H1 (cell line): ENCODE results near the gene LTBP1. TPM values are rescaled to one million over a fixed set of nuclear protein-coding genes. Genes with fewer than 3 reads are reported as not detected.

ENCODE experiments used
- CTCF ChIA-PET: fragments of 300-600 bp; sonication (Branson Sonifier 250); formaldehyde crosslinking; loops from one replicate; lab custom pipeline; 2021; ENCODE audit not compliant: partially characterized antibody; lab: Charles Lee
- POLR2A ChIA-PET: fragments of 300-600 bp; sonication (Branson Sonifier 250); formaldehyde crosslinking; loops from one replicate; lab custom pipeline; 2021; ENCODE audit warnings: inconsistent platforms; ENCODE audit not compliant: partially characterized antibody; lab: Charles Lee
- DNase-seq, 2 experiments: peaks; one replicate each; pipeline versions ENCODE4 v3.0.0 to v3.0.0-alpha.2; 2010 to 2022; ENCODE audit warnings: low spot score in 2 of 2, low read depth in 1 of 2, mixed read lengths in 1 of 2
- FAIRE-seq: peaks from 2 replicates; lab custom pipeline; 2011; peaks lifted over from hg19 to GRCh38; lab: Jason Lieb, UNC
- H2AFZ ChIP-seq: 2 replicates; pipeline ENCODE4 v1.8.1; 2012; ENCODE audit warnings: low read length, inconsistent platforms
- H2AK5ac ChIP-seq: 2 replicates; pipeline ENCODE4 v1.6.1; 2013; ENCODE audit warnings: low read depth, low read length
- H2BK120ac ChIP-seq: replicated peaks from 2 replicates; pipeline ENCODE3; 2013; ENCODE audit warnings: low read depth, low read length, inconsistent platforms
- H2BK12ac ChIP-seq: 2 replicates; pipeline ENCODE4 v1.6.1; 2013; ENCODE audit warnings: low read depth, low read length
- H2BK15ac ChIP-seq: 2 replicates; pipeline ENCODE4 v1.6.1; 2013; ENCODE audit warnings: low read length
- H2BK20ac ChIP-seq: 2 replicates; pipeline ENCODE4 v1.6.1; 2013; ENCODE audit warnings: low read length
- H2BK5ac ChIP-seq: 2 replicates; pipeline ENCODE4 v1.6.1; 2013; ENCODE audit warnings: low read depth, low read length
- H3K14ac ChIP-seq: 2 replicates; pipeline ENCODE4 v1.6.1; 2013; ENCODE audit warnings: inconsistent platforms; ENCODE audit not compliant: insufficient read length
- H3K18ac ChIP-seq: 2 replicates; pipeline ENCODE4 v1.6.1; 2013; ENCODE audit warnings: low read length; ENCODE audit errors: extremely low read depth
- H3K23ac ChIP-seq: 2 replicates; pipeline ENCODE4 v1.6.1; 2013; ENCODE audit warnings: inconsistent platforms; ENCODE audit not compliant: insufficient read length
- H3K23me2 ChIP-seq: 2 replicates; pipeline ENCODE4 v1.6.1; 2013; ENCODE audit warnings: low read depth, low read length
- H3K27ac ChIP-seq: 2 replicates; pipeline ENCODE4 v1.6.1; 2011; ENCODE audit warnings: low read depth, low read length, inconsistent platforms
- H3K27me3 ChIP-seq, 4 experiments: replicated peaks in 1 of 4; 1 replicate in 1 of 4; 2 replicates in 3 of 4; pipeline versions ENCODE4 v1.6.1 to v1.8.1; 2011 to 2013; ENCODE audit warnings: low read length in 3 of 4, mild to moderate bottlenecking in 3 of 4, inconsistent platforms in 2 of 4, mixed read lengths in 2 of 4, moderate library complexity in 1 of 4; ENCODE audit not compliant: control insufficient read depth in 3 of 4, insufficient read depth in 3 of 4; ENCODE audit errors: extremely low read depth in 1 of 4
- H3K36me3 ChIP-seq, 4 experiments: 2 replicates each; pipeline versions ENCODE4 v1.6.1 to v1.8.1; 2011 to 2013; ENCODE audit warnings: mild to moderate bottlenecking in 4 of 4, low read length in 3 of 4, moderate library complexity in 2 of 4, control low read depth in 1 of 4, inconsistent platforms in 1 of 4; ENCODE audit not compliant: insufficient read depth in 4 of 4, control insufficient read depth in 2 of 4
- H3K4ac ChIP-seq: replicated peaks from 2 replicates; pipeline ENCODE3; 2013; ENCODE audit warnings: low read length, low read depth, mixed read lengths, inconsistent platforms; ENCODE audit not compliant: insufficient read length
- H3K4me1 ChIP-seq, 4 experiments: replicated peaks in 1 of 4; 1 replicate in 1 of 4; 2 replicates in 3 of 4; pipeline versions ENCODE4 v1.6.1 to v1.8.1; 2011 to 2013; ENCODE audit warnings: low read length in 3 of 4, inconsistent platforms in 2 of 4, mixed read lengths in 1 of 4; ENCODE audit not compliant: insufficient read depth in 4 of 4, control insufficient read depth in 3 of 4
- H3K4me2 ChIP-seq, 2 experiments: 2 replicates each; pipeline versions ENCODE4 v1.6.1 to v1.8.1; 2011 to 2013; ENCODE audit warnings: low read depth in 2 of 2, low read length in 2 of 2, control low read depth in 1 of 2, inconsistent platforms in 1 of 2, mild to moderate bottlenecking in 1 of 2; ENCODE audit not compliant: insufficient read depth in 1 of 2
- H3K4me3 ChIP-seq, 4 experiments: fragments of 200-600, 300-600 bp in 1 of 4; sonication (generic), shearing (Covaris generic), sonication (Bioruptor Twin) in 1 of 4; 2 replicates each; pipeline versions ENCODE4 v1.5.1 to v1.8.1; 2011 to 2016; ENCODE audit warnings: low read length in 4 of 4, low read depth in 3 of 4, control low read depth in 2 of 4, inconsistent platforms in 2 of 4, mild to moderate bottlenecking in 2 of 4, mixed read lengths in 1 of 4, moderate library complexity in 1 of 4; ENCODE audit not compliant: insufficient read depth in 2 of 4; ENCODE audit errors: extremely low read depth in 1 of 4
- H3K56ac ChIP-seq: replicated peaks from 2 replicates; pipeline ENCODE3; 2013; ENCODE audit warnings: low read depth, mild to moderate bottlenecking, mixed read lengths, low read length, inconsistent platforms; ENCODE audit not compliant: insufficient read length
- H3K79me1 ChIP-seq: 2 replicates; pipeline ENCODE4 v1.6.1; 2013; ENCODE audit warnings: low read depth, low read length, control low read depth
- H3K79me2 ChIP-seq, 2 experiments: 2 replicates each; pipeline versions ENCODE4 v1.6.1 to v1.8.1; 2012 to 2013; ENCODE audit warnings: low read length in 2 of 2, mild to moderate bottlenecking in 2 of 2, inconsistent platforms in 1 of 2; ENCODE audit not compliant: insufficient read depth in 2 of 2, control insufficient read depth in 1 of 2
- H3K9ac ChIP-seq, 4 experiments: replicated peaks in 1 of 4; 1 replicate in 1 of 4; 2 replicates in 3 of 4; pipeline versions ENCODE4 v1.6.1 to v1.8.1; 2011 to 2013; ENCODE audit warnings: low read depth in 3 of 4, low read length in 3 of 4, control low read depth in 2 of 4, mild to moderate bottlenecking in 2 of 4, moderate library complexity in 2 of 4, inconsistent platforms in 1 of 4; ENCODE audit errors: extremely low read depth in 1 of 4
- H3K9me3 ChIP-seq, 2 experiments: 2 replicates each; pipeline versions ENCODE4 v1.6.1 to v1.8.1; 2012 to 2013; ENCODE audit warnings: mild to moderate bottlenecking in 2 of 2, moderate library complexity in 2 of 2, control low read depth in 1 of 2, inconsistent platforms in 1 of 2, low read depth in 1 of 2, low read length in 1 of 2, mixed read lengths in 1 of 2; ENCODE audit not compliant: insufficient read depth in 2 of 2
- H4K20me1 ChIP-seq, 2 experiments: replicated peaks in 1 of 2; 2 replicates each; pipeline versions ENCODE3 to v1.8.1; 2011 to 2013; ENCODE audit warnings: inconsistent platforms in 2 of 2, low read length in 2 of 2, mild to moderate bottlenecking in 1 of 2; ENCODE audit not compliant: insufficient read depth in 2 of 2, control insufficient read depth in 1 of 2
- H4K5ac ChIP-seq: 2 replicates; pipeline ENCODE4 v1.6.1; 2013; ENCODE audit warnings: low read length, low read depth, mixed read lengths, inconsistent platforms; ENCODE audit not compliant: insufficient read length
- H4K8ac ChIP-seq: 2 replicates; pipeline ENCODE4 v1.8.0; 2013; ENCODE audit warnings: mild to moderate bottlenecking, moderate library complexity, low read length, inconsistent platforms; ENCODE audit not compliant: insufficient read depth; ENCODE audit errors: extremely low read depth
- H4K91ac ChIP-seq: replicated peaks from 2 replicates; pipeline ENCODE3; 2013; ENCODE audit warnings: low read length, mixed read lengths, inconsistent platforms; ENCODE audit not compliant: insufficient read length
- CBX5 ChIP-seq: fragments of 300-800, 300-1000 bp; sonication (generic); IDR thresholded peaks from 2 replicates; pipeline ENCODE4 v1.7.1; 2016; ENCODE audit warnings: antibody characterized with exemption, low read length, low read depth
- CEBPB ChIP-seq: IDR thresholded peaks from 2 replicates; pipeline ENCODE4 v1.6.1; 2012; ENCODE audit warnings: low read depth, low read length
- GABPA ChIP-seq: IDR thresholded peaks from 2 replicates; pipeline ENCODE4 v1.6.1; 2011; ENCODE audit warnings: mild to moderate bottlenecking, low read length, moderate library complexity, borderline replicate concordance; ENCODE audit not compliant: insufficient read depth
- KDM5A ChIP-seq: fragments of 200-600 bp; IDR thresholded peaks from 2 replicates; pipeline ENCODE4 v1.7.1; 2012; ENCODE audit warnings: mild to moderate bottlenecking, low read length, inconsistent platforms, mixed read lengths
- POLR2A ChIP-seq, 2 experiments: IDR thresholded peaks; 1 replicate in 1 of 2; 2 replicates in 1 of 2; pipeline ENCODE4 v1.6.1; 2011; ENCODE audit warnings: low read depth in 2 of 2, low read length in 2 of 2, mild to moderate bottlenecking in 2 of 2; ENCODE audit errors: control extremely low read depth in 1 of 2
- RBBP5 ChIP-seq: IDR thresholded peaks from 2 replicates; pipeline ENCODE4 v1.7.1; 2012; ENCODE audit warnings: low read depth, mild to moderate bottlenecking, inconsistent platforms, low read length, moderate library complexity, borderline replicate concordance
- RXRA ChIP-seq: IDR thresholded peaks from 2 replicates; pipeline ENCODE4 v1.6.1; 2011; ENCODE audit warnings: low read depth, mild to moderate bottlenecking, low read length, moderate library complexity; ENCODE audit not compliant: insufficient read depth
- SIRT6 ChIP-seq: IDR thresholded peaks from one replicate; pipeline ENCODE4 v1.7.1; 2012; ENCODE audit warnings: low read length, inconsistent platforms
- SP1 ChIP-seq: IDR thresholded peaks from 2 replicates; pipeline ENCODE4 v1.6.1; 2011; ENCODE audit warnings: low read depth, low read length
- SP2 ChIP-seq: IDR thresholded peaks from 2 replicates; pipeline ENCODE4 v1.6.1; 2012; ENCODE audit warnings: mild to moderate bottlenecking, low read length, inconsistent platforms
- polyA plus RNA-seq, 7 experiments: library from polyadenylated mRNA; depleted of rRNA in 3 of 7; stranded (reverse) in 5 of 7; unstranded in 2 of 7; fragments of >200 nt in 5 of 7; fragments of 200-250 nt in 2 of 7; gene quantifications; 1 replicate in 5 of 7; 2 replicates in 1 of 7; 4 replicates in 1 of 7; pipeline versions ENCODE4 v1.2.1 to v1.2.3, GENCODE V29; 2011 to 2013; ENCODE audit warnings: missing spikeins in 2 of 7, mixed read lengths in 2 of 7
- total RNA-seq: library from RNA; stranded (reverse); fragmentation: NEBNext Ultra II Directional; extraction: Animal tissue kit (Norgen Biotek cat#: 25700); gene quantifications from 2 replicates; pipeline ENCODE4 v1.2.1, GENCODE V29; 2021
- TF ChIP-seq, protein P1 (sequence below): IDR thresholded peaks from 2 replicates; pipeline ENCODE4 v1.6.1; 2012; ENCODE audit warnings: low read length, inconsistent platforms
- TF ChIP-seq, protein P2 (sequence below): IDR thresholded peaks from 2 replicates; pipeline ENCODE4 v1.6.1; 2011; ENCODE audit warnings: low read depth, mild to moderate bottlenecking, low read length; ENCODE audit not compliant: insufficient read depth
- TF ChIP-seq, protein P3 (sequence below): IDR thresholded peaks from 2 replicates; pipeline ENCODE4 v1.6.1; 2012; ENCODE audit warnings: inconsistent platforms

LTBP1 gene
- total and polyA plus RNA-seq, 2 of the 8 experiments (the other 6 are each of a cell fraction or from before 2014, with no cell fraction given): 15.4 to 24.7 TPM

DNA sequence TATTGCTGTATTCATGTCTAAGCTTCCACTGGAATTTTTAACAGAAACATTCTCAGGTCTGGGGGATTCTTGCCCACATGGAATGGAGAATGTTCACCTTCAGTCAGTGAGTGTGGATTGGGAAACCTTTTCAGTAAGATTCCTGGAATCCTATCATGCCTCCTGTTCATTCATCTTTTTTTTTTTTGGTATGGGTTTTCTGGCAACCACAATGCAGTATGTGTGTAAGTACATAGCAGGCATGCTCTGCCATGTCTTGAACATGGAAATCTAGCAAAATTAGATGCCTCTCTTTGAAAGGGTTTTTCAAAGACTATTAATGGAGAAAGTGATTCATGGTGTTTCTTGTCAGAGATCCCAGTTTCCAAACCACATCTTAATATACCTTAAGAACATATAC lies 176.5 kb downstream of the LTBP1 start:
- no peak overlapping the region for H3K4me2 ChIP-seq
- no peak overlapping the region for H3K27ac ChIP-seq
- no peaks in the 10 kb centered on the region for H3K4me1 ChIP-seq
- ChIA-PET POLR2A (interaction anchor here (0.8 to 0.9 kb wide), 2 partner anchors 8 to 11 kb away, joined by 3 read pairs; no protein-coding TSS in a partner anchor), CTCF (interaction anchor here (1.1 to 2.1 kb wide), 3 partner anchors 8 to 257 kb away, joined by 4 to 6 read pairs (median 4); no protein-coding TSS in a partner anchor)
- no peak for FAIRE-seq
- H3K4ac ChIP-seq: no peak overlapping the region
- no peak overlapping the region for H2BK5ac ChIP-seq
- H3K56ac ChIP-seq: no peak overlapping the region
- no peaks in the 10 kb centered on the region for H3K9me3 ChIP-seq
- no peak overlapping the region for H4K5ac ChIP-seq
- no peaks in the 10 kb centered on the region for H4K20me1 ChIP-seq
- no peak overlapping the region for H2BK15ac ChIP-seq
- H3K79me2 ChIP-seq: no peaks in the 10 kb centered on the region
- H3K4me3 ChIP-seq: no peak overlapping the region
- H2BK12ac ChIP-seq: no peak overlapping the region
- H2AFZ ChIP-seq: no peak overlapping the region
- H3K14ac ChIP-seq: no peak overlapping the region
- H3K23me2 ChIP-seq: no peaks in the 10 kb centered on the region
- no peak overlapping the region for H3K23ac ChIP-seq
- no peak overlapping the region for H2BK20ac ChIP-seq
- no peak overlapping the region for H2BK120ac ChIP-seq
- H3K79me1 ChIP-seq: no peaks in the 10 kb centered on the region
- DNase-seq: no peak
- H4K8ac ChIP-seq: no peak overlapping the region
- no peak overlapping the region for H4K91ac ChIP-seq
- H3K9ac ChIP-seq: no peak overlapping the region
- H2AK5ac ChIP-seq: no peak overlapping the region
- no peaks in the 10 kb centered on the region for H3K27me3 ChIP-seq
- no peaks in the 10 kb centered on the region for H3K36me3 ChIP-seq
- H3K18ac ChIP-seq: no peak overlapping the region
- no peak for TF ChIP-seq RBBP5
- TF ChIP-seq, protein P1, sequence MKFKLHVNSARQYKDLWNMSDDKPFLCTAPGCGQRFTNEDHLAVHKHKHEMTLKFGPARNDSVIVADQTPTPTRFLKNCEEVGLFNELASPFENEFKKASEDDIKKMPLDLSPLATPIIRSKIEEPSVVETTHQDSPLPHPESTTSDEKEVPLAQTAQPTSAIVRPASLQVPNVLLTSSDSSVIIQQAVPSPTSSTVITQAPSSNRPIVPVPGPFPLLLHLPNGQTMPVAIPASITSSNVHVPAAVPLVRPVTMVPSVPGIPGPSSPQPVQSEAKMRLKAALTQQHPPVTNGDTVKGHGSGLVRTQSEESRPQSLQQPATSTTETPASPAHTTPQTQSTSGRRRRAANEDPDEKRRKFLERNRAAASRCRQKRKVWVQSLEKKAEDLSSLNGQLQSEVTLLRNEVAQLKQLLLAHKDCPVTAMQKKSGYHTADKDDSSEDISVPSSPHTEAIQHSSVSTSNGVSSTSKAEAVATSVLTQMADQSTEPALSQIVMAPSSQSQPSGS: no peak
- no peak for TF ChIP-seq SP2
- no peak for TF ChIP-seq RXRA
- TF ChIP-seq CEBPB: no peak
- no peak for TF ChIP-seq CBX5
- TF ChIP-seq SP1: no peak
- no peak for TF ChIP-seq POLR2A (IDR thresholded peaks at IDR 0.05; ENCODE audit: control extremely low read depth in 1 of 2, low read depth in 2 of 2, low read length in 2 of 2)
- TF ChIP-seq, protein P2, sequence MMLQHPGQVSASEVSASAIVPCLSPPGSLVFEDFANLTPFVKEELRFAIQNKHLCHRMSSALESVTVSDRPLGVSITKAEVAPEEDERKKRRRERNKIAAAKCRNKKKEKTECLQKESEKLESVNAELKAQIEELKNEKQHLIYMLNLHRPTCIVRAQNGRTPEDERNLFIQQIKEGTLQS: no peak
- TF ChIP-seq SIRT6: no peak
- TF ChIP-seq GABPA: no peak
- TF ChIP-seq, protein P3, sequence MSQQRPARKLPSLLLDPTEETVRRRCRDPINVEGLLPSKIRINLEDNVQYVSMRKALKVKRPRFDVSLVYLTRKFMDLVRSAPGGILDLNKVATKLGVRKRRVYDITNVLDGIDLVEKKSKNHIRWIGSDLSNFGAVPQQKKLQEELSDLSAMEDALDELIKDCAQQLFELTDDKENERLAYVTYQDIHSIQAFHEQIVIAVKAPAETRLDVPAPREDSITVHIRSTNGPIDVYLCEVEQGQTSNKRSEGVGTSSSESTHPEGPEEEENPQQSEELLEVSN: no peak
- TF ChIP-seq KDM5A: no peak
